HFFc6 (cell line): ENCODE data around the gene PLA2G12A. TPM values are rescaled to one million over a fixed set of nuclear protein-coding genes. Genes with fewer than 3 reads are reported as not detected.

Source experiments
- DNase-seq: peaks from one replicate; pipeline ENCODE4 v3.0.0-alpha.2; 2018
- H3K27ac Mint-ChIP-seq: 2 replicates; pipeline ENCODE4 v1.8.0; 2020; ENCODE audit warnings: mild to moderate bottlenecking, mixed read lengths
- H3K27me3 Mint-ChIP-seq: 2 replicates; pipeline ENCODE4 v1.8.0; 2021; ENCODE audit warnings: mild to moderate bottlenecking, moderate library complexity, mixed read lengths; ENCODE audit not compliant: insufficient read depth
- H3K36me3 Mint-ChIP-seq: 2 replicates; pipeline ENCODE4 v1.8.0; 2021; ENCODE audit warnings: low read depth, mixed read lengths
- H3K4me1 Mint-ChIP-seq: 2 replicates; pipeline ENCODE4 v1.8.0; 2020; ENCODE audit warnings: low read depth, mixed read lengths
- H3K4me3 Mint-ChIP-seq: 2 replicates; pipeline ENCODE4 v1.8.0; 2020; ENCODE audit warnings: mild to moderate bottlenecking, moderate library complexity, mixed read lengths
- H3K9me3 Mint-ChIP-seq: 2 replicates; pipeline ENCODE4 v1.8.0; 2020; ENCODE audit warnings: mild to moderate bottlenecking, mixed read lengths
- total RNA-seq, 6 experiments: library from RNA; stranded (reverse); fragmentation: NEBNext Ultra II Directional; extraction: Animal tissue kit (Norgen Biotek cat#: 25700); gene quantifications; 2 replicates in 1 of 6; 3 replicates in 5 of 6; pipeline ENCODE4 v1.2.3, GENCODE V29; 2021
- TF ChIP-seq, protein P1 (sequence below): fragments of 200-600 bp; sonication (generic); IDR thresholded peaks from 2 replicates; pipeline ENCODE4 v1.5.0; 2021; ENCODE audit warnings: antibody characterized with exemption, mild to moderate bottlenecking

Gene PLA2G12A
- total RNA-seq, 6 experiments from 2014 or later, result 33.1 to 40.7 (median 38.1) TPM

DNA sequence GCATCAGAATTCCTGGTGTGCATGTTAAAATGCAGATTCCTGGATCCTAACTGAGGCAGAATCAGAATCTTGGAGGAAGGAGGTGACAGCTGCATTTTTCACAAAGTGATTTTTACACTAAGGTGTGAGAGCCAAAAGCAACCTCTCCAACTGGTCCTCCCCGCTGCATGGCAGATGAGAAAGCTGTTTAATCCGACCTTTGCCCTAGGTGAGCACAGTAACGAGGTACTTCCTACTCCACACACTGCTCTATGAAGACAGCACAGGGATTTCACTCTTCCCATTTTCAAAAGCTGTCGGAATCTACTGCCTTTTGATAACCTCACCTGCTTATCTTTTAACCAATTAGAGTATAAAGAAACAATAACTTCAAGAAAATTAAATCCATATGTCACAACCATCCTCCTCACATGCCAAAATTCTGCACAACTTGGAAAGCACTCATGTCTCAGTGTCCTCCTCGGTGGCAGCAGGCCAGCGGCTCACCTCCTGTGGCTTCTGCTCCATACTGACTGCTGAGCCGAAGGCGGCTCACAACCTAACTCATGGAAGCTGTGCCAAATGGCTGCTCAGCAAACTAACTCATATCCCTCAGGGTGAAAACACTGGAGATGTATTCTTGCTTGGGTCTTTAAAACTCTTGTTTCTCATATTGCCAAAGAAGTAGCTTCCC lies 30.2 kb downstream of the PLA2G12A start:
- Mint-ChIP-seq H3K4me1 (peaks cover 31% of the 10 kb centered on the region), H3K27ac (no peak overlapping the region), H3K4me3 (no peak overlapping the region), H3K9me3 (no peaks in the 10 kb centered on the region), H3K27me3 (peaks cover 4% of the 10 kb centered on the region), H3K36me3 (peaks cover 13% of the 10 kb centered on the region)
- TF ChIP-seq, protein P1, sequence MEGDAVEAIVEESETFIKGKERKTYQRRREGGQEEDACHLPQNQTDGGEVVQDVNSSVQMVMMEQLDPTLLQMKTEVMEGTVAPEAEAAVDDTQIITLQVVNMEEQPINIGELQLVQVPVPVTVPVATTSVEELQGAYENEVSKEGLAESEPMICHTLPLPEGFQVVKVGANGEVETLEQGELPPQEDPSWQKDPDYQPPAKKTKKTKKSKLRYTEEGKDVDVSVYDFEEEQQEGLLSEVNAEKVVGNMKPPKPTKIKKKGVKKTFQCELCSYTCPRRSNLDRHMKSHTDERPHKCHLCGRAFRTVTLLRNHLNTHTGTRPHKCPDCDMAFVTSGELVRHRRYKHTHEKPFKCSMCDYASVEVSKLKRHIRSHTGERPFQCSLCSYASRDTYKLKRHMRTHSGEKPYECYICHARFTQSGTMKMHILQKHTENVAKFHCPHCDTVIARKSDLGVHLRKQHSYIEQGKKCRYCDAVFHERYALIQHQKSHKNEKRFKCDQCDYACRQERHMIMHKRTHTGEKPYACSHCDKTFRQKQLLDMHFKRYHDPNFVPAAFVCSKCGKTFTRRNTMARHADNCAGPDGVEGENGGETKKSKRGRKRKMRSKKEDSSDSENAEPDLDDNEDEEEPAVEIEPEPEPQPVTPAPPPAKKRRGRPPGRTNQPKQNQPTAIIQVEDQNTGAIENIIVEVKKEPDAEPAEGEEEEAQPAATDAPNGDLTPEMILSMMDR, result no peak
- no peak for DNase-seq

DNA sequence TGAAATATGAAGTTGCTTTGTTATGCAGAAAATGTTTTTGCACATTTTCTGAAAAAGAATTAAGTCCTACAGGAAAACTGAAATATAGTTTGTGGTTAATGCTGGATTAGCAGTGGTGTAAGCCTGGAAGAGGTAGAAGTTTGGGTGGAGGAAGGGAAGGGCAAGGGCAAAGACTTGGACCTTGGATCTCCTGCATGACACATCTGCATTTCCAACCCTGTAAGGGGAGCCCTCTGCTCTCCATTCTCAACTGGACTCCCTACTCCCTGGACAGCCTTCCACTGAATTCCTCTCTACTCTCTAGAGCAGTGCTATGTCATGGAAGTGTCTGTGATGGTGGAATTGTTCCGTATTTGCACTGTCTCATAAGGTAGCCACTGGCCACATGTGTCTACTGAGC lies 31.2 kb downstream of the PLA2G12A start:
- DNase-seq, result no peak
- no peaks in the 10 kb centered on the region for H3K9me3 Mint-ChIP-seq
- H3K4me1 Mint-ChIP-seq, result peaks cover 24% of the 10 kb centered on the region
- TF ChIP-seq, protein P1, result no peak
- peaks cover 21% of the 10 kb centered on the region for H3K36me3 Mint-ChIP-seq
- H3K4me3 Mint-ChIP-seq, result no peak overlapping the region
- H3K27ac Mint-ChIP-seq, result no peak overlapping the region
- peaks cover 4% of the 10 kb centered on the region for H3K27me3 Mint-ChIP-seq

DNA sequence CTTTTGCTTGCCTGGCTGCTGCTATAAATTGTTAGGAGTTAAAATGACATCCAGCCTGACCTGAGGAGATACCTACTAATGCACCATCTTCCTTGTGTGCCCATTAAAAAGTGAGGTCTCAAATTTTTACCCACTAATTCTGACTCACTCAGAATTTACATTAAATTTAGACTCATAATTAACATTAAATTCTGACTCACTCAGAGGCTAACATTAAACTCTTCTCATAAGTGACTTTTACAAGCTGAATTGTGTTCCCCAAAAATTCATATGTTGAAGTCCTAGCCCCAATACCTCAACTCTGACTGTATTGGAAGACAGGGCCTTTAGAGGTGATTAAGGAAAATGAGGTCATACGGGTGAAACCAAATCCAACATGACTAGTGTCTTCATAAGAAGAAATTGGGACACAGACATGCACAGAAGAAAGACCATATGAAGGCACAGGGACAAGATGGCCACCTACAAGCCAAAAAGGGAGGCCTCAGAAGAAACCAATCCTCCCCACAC lies 38.4 kb downstream of the PLA2G12A start:
- TF ChIP-seq, protein P1, result no peak
- Mint-ChIP-seq H3K27ac (peak overlapping the region; percentile 56; the same call in 1 of the 2 replicates), H3K36me3 (peaks cover 30% of the 10 kb centered on the region), H3K4me1 (peaks cover 22% of the 10 kb centered on the region), H3K27me3 (no peaks in the 10 kb centered on the region), H3K4me3 (no peak overlapping the region; the same call in 1 of the 2 replicates), H3K9me3 (no peaks in the 10 kb centered on the region)
- DNase-seq, result peak; percentile 54

DNA sequence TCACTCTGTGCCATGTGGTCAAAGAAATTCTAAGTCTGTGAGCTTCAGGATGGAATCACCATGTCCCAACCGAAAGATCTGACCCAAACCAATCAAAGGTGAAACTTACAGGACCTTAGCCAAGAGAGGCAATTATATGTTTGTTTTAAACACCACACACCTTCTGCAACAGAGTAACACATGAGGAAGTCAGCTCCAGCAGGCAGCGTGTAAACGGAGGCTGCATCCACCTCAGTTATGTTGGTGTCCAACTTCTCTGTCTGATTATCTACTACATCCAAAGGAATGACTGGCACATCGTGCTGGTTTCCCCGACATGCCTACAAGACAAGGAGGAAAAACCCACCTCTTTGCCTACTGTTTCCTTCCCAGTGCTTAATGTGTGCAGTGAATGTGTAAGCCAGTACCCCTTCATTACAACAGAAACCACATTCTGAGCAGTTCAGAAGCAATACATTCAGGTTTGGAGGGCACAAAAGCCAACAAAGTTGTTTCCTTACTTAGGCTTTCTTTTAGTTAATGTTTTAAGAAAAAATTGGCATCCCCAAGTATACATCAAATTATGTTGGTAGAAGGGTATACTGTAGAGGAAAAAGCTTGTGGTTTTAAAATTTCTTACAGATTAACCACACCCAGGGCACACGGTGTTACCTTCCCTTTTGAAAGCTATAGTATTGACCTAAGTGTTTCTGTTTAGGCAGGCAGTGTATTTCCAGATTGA lies 39.0 kb downstream of the PLA2G12A start:
- DNase-seq, result no peak
- peaks cover 30% of the 10 kb centered on the region for H3K36me3 Mint-ChIP-seq
- H3K27ac Mint-ChIP-seq, result peak overlapping the region; percentile 56; the same call in 1 of the 2 replicates
- H3K4me1 Mint-ChIP-seq, result peaks cover 22% of the 10 kb centered on the region
- no peak overlapping the region for H3K4me3 Mint-ChIP-seq
- TF ChIP-seq, protein P1, result no peak
- H3K9me3 Mint-ChIP-seq, result no peaks in the 10 kb centered on the region
- H3K27me3 Mint-ChIP-seq, result no peaks in the 10 kb centered on the region

DNA sequence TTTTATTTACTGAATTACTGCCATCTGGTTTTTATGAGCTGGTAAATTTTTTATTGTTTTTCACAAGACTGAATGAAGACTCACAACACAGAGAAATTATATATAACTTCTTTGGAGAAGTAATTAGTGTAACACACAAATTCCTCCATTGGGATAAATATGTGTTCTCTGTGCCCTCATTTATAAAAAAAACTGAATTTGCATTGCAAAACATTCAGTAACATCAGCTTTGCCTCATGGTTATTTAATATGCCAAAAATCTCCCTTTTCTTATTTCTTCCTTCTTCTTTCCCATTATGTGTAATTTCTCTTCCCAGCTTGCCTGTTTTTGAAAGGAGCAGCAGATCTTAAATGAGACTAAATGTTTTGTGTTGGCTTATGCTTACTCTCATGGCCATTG lies 45.1 kb downstream of the PLA2G12A start:
- no peaks in the 10 kb centered on the region; the same call in 1 of the 2 replicates for H3K9me3 Mint-ChIP-seq
- H3K27me3 Mint-ChIP-seq, result no peaks in the 10 kb centered on the region
- peaks cover 5% of the 10 kb centered on the region; the same call in 1 of the 2 replicates for H3K36me3 Mint-ChIP-seq
- no peaks in the 10 kb centered on the region for H3K4me1 Mint-ChIP-seq
- TF ChIP-seq, protein P1, result no peak
- DNase-seq, result no peak
- H3K4me3 Mint-ChIP-seq, result no peak overlapping the region
- H3K27ac Mint-ChIP-seq, result no peak overlapping the region
